H1 (cell line): Measurements from ENCODE around the gene WWC1. TPM values are rescaled to one million over a fixed set of nuclear protein-coding genes. Genes with fewer than 3 reads are reported as not detected.

Source experiments
- CBX5 ChIP-seq: fragments of 300-800, 300-1000 bp; sonication (generic); IDR thresholded peaks from 2 replicates; pipeline ENCODE4 v1.7.1; 2016; ENCODE audit warnings: antibody characterized with exemption, low read length, low read depth
- NANOG ChIP-seq: IDR thresholded peaks from 2 replicates; pipeline ENCODE4 v1.6.1; 2011; ENCODE audit warnings: low read length, low read depth, mild to moderate bottlenecking, inconsistent platforms; ENCODE audit not compliant: insufficient read depth, poor library complexity, severe bottlenecking
- SP2 ChIP-seq: IDR thresholded peaks from 2 replicates; pipeline ENCODE4 v1.6.1; 2012; ENCODE audit warnings: mild to moderate bottlenecking, low read length, inconsistent platforms
- polyA plus RNA-seq, 7 experiments: library from polyadenylated mRNA; depleted of rRNA in 3 of 7; stranded (reverse) in 5 of 7; unstranded in 2 of 7; fragments of >200 nt in 5 of 7; fragments of 200-250 nt in 2 of 7; gene quantifications; 1 replicate in 5 of 7; 2 replicates in 1 of 7; 4 replicates in 1 of 7; pipeline versions ENCODE4 v1.2.1 to v1.2.3, GENCODE V29; 2011 to 2013; ENCODE audit warnings: missing spikeins in 2 of 7, mixed read lengths in 2 of 7
- total RNA-seq: library from RNA; stranded (reverse); fragmentation: NEBNext Ultra II Directional; extraction: Animal tissue kit (Norgen Biotek cat#: 25700); gene quantifications from 2 replicates; pipeline ENCODE4 v1.2.1, GENCODE V29; 2021
- TF ChIP-seq, protein P1 (sequence below): fragments of 300-600 bp; sonication (generic); IDR thresholded peaks from 2 replicates; pipeline ENCODE4 v1.7.1; 2012; ENCODE audit warnings: low read length, moderate library complexity, mild to moderate bottlenecking, inconsistent platforms; ENCODE audit not compliant: insufficient replicate concordance

WWC1 gene
- total and polyA plus RNA-seq, 2 of the 8 experiments (the other 6 are each of a cell fraction or from before 2014, with no cell fraction given) = 16.4 to 41.1 TPM

DNA sequence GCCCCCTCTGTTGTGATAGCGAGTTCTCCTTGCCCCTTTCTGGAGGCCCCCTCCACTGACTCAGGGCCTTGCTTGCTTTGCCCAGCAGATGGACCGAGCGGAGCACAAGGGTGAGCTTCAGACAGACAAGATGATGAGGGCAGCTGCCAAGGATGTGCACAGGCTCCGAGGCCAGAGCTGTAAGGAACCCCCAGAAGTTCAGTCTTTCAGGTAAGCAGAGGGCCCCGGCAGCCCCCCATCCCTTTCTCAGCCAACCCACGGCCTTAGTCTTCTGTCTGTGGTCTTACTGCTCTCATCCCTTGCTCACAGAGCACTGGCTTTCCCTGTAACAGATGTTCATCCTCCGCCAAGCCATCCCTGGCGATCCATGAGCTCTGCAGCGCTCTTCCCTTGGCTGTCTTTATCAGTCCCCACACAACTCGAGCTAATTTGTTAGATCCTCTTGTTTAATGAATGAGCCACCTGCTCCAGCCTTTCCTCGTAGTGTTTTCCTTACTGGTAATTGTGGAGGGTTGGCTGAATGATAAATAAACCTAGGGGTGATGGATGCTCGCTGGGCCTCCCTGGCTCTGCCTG is 176.4 kb downstream of the WWC1 start (continued):
- TF ChIP-seq, protein P1, sequence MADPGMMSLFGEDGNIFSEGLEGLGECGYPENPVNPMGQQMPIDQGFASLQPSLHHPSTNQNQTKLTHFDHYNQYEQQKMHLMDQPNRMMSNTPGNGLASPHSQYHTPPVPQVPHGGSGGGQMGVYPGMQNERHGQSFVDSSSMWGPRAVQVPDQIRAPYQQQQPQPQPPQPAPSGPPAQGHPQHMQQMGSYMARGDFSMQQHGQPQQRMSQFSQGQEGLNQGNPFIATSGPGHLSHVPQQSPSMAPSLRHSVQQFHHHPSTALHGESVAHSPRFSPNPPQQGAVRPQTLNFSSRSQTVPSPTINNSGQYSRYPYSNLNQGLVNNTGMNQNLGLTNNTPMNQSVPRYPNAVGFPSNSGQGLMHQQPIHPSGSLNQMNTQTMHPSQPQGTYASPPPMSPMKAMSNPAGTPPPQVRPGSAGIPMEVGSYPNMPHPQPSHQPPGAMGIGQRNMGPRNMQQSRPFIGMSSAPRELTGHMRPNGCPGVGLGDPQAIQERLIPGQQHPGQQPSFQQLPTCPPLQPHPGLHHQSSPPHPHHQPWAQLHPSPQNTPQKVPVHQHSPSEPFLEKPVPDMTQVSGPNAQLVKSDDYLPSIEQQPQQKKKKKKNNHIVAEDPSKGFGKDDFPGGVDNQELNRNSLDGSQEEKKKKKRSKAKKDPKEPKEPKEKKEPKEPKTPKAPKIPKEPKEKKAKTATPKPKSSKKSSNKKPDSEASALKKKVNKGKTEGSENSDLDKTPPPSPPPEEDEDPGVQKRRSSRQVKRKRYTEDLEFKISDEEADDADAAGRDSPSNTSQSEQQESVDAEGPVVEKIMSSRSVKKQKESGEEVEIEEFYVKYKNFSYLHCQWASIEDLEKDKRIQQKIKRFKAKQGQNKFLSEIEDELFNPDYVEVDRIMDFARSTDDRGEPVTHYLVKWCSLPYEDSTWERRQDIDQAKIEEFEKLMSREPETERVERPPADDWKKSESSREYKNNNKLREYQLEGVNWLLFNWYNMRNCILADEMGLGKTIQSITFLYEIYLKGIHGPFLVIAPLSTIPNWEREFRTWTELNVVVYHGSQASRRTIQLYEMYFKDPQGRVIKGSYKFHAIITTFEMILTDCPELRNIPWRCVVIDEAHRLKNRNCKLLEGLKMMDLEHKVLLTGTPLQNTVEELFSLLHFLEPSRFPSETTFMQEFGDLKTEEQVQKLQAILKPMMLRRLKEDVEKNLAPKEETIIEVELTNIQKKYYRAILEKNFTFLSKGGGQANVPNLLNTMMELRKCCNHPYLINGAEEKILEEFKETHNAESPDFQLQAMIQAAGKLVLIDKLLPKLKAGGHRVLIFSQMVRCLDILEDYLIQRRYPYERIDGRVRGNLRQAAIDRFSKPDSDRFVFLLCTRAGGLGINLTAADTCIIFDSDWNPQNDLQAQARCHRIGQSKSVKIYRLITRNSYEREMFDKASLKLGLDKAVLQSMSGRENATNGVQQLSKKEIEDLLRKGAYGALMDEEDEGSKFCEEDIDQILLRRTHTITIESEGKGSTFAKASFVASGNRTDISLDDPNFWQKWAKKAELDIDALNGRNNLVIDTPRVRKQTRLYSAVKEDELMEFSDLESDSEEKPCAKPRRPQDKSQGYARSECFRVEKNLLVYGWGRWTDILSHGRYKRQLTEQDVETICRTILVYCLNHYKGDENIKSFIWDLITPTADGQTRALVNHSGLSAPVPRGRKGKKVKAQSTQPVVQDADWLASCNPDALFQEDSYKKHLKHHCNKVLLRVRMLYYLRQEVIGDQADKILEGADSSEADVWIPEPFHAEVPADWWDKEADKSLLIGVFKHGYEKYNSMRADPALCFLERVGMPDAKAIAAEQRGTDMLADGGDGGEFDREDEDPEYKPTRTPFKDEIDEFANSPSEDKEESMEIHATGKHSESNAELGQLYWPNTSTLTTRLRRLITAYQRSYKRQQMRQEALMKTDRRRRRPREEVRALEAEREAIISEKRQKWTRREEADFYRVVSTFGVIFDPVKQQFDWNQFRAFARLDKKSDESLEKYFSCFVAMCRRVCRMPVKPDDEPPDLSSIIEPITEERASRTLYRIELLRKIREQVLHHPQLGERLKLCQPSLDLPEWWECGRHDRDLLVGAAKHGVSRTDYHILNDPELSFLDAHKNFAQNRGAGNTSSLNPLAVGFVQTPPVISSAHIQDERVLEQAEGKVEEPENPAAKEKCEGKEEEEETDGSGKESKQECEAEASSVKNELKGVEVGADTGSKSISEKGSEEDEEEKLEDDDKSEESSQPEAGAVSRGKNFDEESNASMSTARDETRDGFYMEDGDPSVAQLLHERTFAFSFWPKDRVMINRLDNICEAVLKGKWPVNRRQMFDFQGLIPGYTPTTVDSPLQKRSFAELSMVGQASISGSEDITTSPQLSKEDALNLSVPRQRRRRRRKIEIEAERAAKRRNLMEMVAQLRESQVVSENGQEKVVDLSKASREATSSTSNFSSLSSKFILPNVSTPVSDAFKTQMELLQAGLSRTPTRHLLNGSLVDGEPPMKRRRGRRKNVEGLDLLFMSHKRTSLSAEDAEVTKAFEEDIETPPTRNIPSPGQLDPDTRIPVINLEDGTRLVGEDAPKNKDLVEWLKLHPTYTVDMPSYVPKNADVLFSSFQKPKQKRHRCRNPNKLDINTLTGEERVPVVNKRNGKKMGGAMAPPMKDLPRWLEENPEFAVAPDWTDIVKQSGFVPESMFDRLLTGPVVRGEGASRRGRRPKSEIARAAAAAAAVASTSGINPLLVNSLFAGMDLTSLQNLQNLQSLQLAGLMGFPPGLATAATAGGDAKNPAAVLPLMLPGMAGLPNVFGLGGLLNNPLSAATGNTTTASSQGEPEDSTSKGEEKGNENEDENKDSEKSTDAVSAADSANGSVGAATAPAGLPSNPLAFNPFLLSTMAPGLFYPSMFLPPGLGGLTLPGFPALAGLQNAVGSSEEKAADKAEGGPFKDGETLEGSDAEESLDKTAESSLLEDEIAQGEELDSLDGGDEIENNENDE = no peak
- TF ChIP-seq CBX5 (no peak), SP2 (no peak), NANOG (no peak)
